GM21825 (cell line): ENCODE results near the gene BTN1A1.

Source experiments
- ATAC-seq: cut with Tn5 transposase; IDR thresholded peaks from one replicate; pipeline ENCODE4 v1.9.1; 2021; ENCODE audit warnings: mild to moderate bottlenecking, moderate library complexity; ENCODE audit not compliant: unreplicated experiment

Gene BTN1A1

GRCh38 chr6:26475823-26476729, 24.0 kb upstream of the BTN1A1 start:
- no peak for ATAC-seq

DNA sequence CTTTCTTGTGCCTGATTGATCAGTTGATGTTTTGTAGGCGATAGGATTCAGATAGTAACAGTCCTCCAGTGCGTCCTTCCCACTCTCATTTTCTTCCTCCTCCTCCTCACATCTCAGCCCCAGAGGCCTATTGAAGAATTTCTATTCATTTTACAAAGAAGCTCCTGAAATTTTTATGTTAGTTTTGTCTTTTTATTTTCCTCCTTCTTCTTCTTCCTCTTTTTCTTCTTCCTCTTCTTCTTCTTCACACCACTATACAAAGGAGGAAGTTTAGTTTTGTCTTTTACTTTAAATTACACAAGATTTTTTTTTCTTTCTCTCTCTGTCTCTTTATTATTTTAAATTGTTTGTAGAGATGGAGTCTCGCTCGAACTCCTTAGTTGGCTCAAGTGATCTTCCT, 23.2 kb upstream of the BTN1A1 start:
- ATAC-seq = no peak

GRCh38 chr6:26477426-26477825, 22.7 kb upstream of the BTN1A1 start:
- no peak for ATAC-seq

- ATAC-seq = no peak
Measured at GRCh38 chr6:26478100-26478984, 21.8 kb upstream of the BTN1A1 start.

DNA sequence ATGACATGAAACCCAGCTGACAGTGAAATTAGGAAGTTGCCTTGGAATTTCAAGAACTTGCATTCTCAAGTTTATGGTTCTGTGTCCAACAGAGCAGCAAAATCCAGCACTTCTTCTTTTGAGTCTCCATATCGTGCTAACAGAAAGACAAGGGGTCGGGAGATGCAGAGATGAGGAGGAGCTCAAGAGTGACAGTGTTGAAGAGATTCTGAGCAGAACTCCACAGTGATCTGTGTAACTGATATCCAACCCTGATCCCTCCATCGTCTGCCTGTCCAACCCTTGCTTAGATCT, 21.2 kb upstream of the BTN1A1 start:
- ATAC-seq = no peak

DNA sequence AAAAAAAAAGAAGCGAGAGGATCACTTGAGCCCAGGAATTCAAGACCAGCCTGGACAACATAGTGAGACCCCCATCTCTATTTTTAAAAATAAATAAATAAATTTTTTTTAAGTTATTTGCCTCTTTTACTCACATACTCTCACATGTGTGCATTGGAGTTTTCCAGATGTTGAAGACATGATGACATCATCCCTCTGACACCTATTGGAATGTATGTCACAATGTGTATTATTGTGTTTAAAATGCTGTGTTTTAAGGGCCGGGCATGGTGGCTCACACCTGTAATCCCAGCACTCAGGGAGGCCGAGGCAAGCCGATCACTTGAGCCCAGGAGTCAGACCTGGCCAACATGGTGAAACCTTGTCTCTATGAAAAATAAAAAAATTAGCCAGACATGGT, 17.8 kb upstream of the BTN1A1 start:
- ATAC-seq = no peak

- ATAC-seq = no peak
Measured at GRCh38 chr6:26483727-26484126, 16.4 kb upstream of the BTN1A1 start.

- no peak for ATAC-seq
Measured at GRCh38 chr6:26484161-26484560, 15.9 kb upstream of the BTN1A1 start.

- no peak for ATAC-seq
Measured at GRCh38 chr6:26485112-26485780, 14.9 kb upstream of the BTN1A1 start.

- ATAC-seq = no peak
Measured at GRCh38 chr6:26486358-26486757, 13.7 kb upstream of the BTN1A1 start.

DNA sequence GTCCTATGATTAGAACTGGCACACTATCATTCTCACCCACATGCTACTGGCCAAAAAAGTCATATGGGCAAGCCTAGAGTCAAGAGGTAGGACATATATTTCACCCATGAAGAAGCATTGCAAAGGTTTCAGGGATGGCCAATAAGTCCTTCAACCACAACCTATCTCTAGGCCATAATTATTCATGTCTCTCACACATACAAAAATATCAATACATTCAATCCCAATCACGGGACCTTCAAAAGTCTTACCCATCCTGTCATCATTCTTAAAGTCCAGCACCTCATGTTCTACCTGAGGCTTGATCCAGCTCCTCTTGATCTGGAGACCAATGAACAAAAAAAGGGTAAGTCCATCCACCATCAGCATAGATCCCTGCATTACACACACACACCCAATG, 12.6 kb upstream of the BTN1A1 start:
- ATAC-seq = no peak

DNA sequence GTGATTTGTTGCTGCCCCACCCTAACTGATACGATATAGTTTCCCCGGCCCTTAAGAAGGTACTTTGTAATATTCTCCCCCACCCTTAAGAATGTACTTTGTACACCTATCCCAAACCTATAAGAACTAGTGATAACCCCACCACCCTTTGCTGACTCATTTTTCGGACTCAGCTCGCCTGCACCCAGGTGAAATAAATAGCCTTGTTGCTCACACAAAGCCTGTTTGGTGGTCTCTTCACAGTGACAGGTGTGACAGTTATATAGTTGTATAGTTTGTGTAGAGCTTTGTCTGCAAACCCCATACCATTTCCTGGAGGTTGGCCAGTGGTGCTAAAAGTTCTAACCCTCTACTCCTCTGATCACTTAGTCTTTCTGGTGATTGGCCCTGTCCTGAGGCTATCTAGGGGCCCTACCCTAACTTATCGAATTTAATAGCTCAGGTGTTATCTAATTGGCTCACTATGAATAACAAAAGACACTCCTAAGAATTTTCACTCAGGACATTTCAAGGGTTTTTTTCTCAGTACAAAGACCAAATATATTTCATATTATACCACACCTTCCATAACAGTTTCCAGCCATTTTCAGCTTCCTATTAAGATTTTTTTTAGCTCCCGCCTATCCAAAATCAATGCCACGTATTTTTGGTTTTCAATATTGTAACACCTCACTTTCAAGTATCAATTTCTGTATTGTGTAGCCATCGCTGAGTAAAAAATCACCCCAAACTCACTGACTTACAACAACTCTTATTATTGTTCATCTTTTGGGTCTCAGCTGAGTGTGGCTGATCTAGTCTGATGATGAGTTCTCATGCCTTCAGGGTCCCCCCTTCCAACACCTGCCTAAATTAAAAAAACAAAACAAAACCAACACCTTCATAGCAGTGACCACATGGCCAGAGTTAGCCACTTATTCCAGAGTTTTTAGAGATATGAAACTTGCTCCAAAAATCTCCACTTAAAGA, 9.8 kb upstream of the BTN1A1 start:
- no peak for ATAC-seq

DNA sequence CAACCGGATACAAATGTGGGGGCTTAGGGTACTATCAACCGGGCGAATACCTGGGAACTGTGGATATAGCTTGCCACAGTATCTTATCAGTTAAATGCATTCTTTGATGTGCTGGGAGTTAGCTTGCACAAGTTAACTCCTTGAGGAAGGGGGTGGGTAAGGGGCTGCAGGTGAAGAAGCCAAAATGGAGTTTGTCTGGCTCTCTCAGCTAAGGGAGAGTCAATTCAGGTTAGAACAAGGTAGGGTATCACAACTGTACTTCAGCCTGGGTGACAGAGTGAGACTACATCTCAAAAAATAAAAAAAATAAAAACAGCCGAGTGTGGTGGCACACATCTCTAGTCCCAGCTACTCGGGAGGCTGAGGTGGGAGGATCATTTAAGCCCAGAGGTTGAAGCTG, 8.5 kb upstream of the BTN1A1 start:
- ATAC-seq = no peak

DNA sequence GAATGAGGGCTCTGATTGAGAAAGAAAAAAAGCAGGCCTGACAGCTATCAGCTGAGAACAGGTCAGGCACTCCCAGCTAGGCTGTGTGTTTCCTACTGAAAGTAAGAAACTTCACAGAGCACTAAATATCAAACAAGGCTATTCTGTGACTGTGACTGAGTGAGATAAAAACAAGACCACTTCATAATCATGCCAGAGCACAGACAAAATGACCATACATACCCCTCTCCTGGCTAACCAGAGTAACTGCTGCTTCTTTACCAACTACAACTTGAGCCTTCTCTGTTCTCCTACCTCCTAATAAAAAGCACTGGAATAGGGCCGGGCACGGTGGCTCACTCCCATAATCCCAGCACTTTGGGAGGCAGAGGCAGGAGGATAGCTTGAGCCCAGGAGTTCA, 6.8 kb upstream of the BTN1A1 start:
- ATAC-seq = no peak

- no peak for ATAC-seq
Measured at GRCh38 chr6:26494117-26494516, 6.0 kb upstream of the BTN1A1 start.

- ATAC-seq = no peak
Measured at GRCh38 chr6:26495281-26495680, 4.8 kb upstream of the BTN1A1 start.

GRCh38 chr6:26497610-26498009, 2.5 kb upstream of the BTN1A1 start:
- ATAC-seq = no peak

- no peak for ATAC-seq
Measured at GRCh38 chr6:26501482-26501986, 1.4 kb downstream of the BTN1A1 start.

DNA sequence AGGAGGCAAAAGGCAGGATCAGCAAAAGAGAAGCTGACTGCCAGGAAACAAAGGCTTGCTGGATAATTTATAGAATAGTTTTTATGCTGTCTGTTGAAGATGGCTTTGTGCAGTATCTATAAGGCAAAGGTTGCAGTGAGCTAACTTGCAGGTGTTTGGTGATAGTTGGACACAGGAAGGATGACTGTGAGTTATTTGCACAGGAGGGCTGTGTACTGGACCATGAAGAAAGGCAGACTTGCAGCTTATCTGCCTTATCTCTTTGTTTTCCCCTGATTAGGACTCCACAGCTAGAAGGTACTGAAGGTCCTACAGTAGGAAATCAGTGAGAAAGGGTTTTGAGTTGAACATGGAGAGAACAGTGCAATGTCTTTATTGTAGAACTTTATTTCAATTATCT, 2.1 kb downstream of the BTN1A1 start:
- no peak for ATAC-seq

DNA sequence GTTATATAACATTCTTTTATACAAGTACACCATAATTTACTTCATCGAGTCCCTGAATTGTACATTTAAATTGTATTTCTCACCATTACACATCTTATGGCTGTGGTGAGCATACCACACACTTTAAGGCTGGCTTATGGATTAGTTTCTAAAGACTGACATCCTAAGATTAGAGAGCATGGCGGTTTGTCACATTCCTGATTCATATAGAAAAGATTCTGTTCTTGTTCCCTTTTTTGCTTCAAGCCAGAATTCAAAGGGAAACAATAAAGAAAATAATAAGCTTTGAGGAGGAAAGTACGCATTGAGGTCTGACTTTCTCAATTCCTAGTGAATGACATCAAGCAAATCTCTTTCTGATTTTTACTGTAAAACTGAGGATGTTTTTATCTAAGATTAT, 2.5 kb downstream of the BTN1A1 start:
- no peak for ATAC-seq
